Measurements from ENCODE around the gene TMEM135. TPM values are rescaled to one million over a fixed set of nuclear protein-coding genes. Genes with fewer than 3 reads are reported as not detected.
"Not testable (repeated sequence)": the region's sequence is repeated elsewhere in the genome, so short reads cannot be mapped to it uniquely, and the experiment has no call there.

The TMEM135 gene
- total RNA-seq, 4 donors from 2014 or later: 19.8 to 52.6 (median 38.9) TPM

GRCh38 chr11:87020336-87020735, 17.4 kb upstream of the TMEM135 start:
- TF ChIP-seq CTCF (IDR thresholded peaks at IDR 0.05): no peak
- DNase-seq (ENCODE audit: low spot score): no peak

GRCh38 chr11:87020764-87021365, 16.9 kb upstream of the TMEM135 start:
- TF ChIP-seq CTCF (IDR thresholded peaks at IDR 0.05): no peak
- DNase-seq (ENCODE audit: low spot score): no peak
- ATAC-seq (ENCODE audit: low FRiP score): no peak

More at GRCh38 chr11:87020336-87020735, 17.4 kb upstream of the TMEM135 start:
- ATAC-seq (ENCODE audit: low FRiP score): no peak

- no peak for ATAC-seq (ENCODE audit: low FRiP score)
- no peak for DNase-seq (ENCODE audit: low spot score)
- no peak for TF ChIP-seq CTCF (IDR thresholded peaks at IDR 0.05)
Measured at GRCh38 chr11:87022254-87022653, 15.5 kb upstream of the TMEM135 start.

- ATAC-seq (ENCODE audit: low FRiP score) (no peak), DNase-seq (ENCODE audit: low spot score) (no peak)
- no peak for TF ChIP-seq CTCF (IDR thresholded peaks at IDR 0.05)
Measured at GRCh38 chr11:87022738-87023137, 15.0 kb upstream of the TMEM135 start.

- DNase-seq (ENCODE audit: low spot score); ATAC-seq (ENCODE audit: low FRiP score): not testable (repeated sequence)
Measured at GRCh38 chr11:87026415-87026814, 11.3 kb upstream of the TMEM135 start.

- no peak for DNase-seq (ENCODE audit: low spot score)
- no peak for ATAC-seq (ENCODE audit: low FRiP score)
- TF ChIP-seq CTCF (IDR thresholded peaks at IDR 0.05): no peak
Measured at GRCh38 chr11:87030458-87031054, 7.2 kb upstream of the TMEM135 start.

- DNase-seq (ENCODE audit: low spot score): no peak
- TF ChIP-seq CTCF (IDR thresholded peaks at IDR 0.05): no peak
- no peak for ATAC-seq (ENCODE audit: low FRiP score)
Measured at GRCh38 chr11:87031433-87032170, 6.1 kb upstream of the TMEM135 start.

All from omental fat pad (tissue), 4 donors.